ENCODE results near the gene COL1A1.

The COL1A1 gene

GRCh38 chr17:50144355-50144754 lies 57.1 kb downstream of the COL1A1 start:
- peaks cover 17% of the 10 kb centered on the region for H3K27me3 Mint-ChIP-seq (ENCODE audit: low read depth, poor library complexity)
- H3K27ac Mint-ChIP-seq = no peak overlapping the region
- TF ChIP-seq, protein P1, sequence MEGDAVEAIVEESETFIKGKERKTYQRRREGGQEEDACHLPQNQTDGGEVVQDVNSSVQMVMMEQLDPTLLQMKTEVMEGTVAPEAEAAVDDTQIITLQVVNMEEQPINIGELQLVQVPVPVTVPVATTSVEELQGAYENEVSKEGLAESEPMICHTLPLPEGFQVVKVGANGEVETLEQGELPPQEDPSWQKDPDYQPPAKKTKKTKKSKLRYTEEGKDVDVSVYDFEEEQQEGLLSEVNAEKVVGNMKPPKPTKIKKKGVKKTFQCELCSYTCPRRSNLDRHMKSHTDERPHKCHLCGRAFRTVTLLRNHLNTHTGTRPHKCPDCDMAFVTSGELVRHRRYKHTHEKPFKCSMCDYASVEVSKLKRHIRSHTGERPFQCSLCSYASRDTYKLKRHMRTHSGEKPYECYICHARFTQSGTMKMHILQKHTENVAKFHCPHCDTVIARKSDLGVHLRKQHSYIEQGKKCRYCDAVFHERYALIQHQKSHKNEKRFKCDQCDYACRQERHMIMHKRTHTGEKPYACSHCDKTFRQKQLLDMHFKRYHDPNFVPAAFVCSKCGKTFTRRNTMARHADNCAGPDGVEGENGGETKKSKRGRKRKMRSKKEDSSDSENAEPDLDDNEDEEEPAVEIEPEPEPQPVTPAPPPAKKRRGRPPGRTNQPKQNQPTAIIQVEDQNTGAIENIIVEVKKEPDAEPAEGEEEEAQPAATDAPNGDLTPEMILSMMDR (IDR thresholded peaks at IDR 0.05) = no peak
- no peak overlapping the region for H3K4me3 Mint-ChIP-seq
- no peaks in the 10 kb centered on the region for H3K9me3 Mint-ChIP-seq
- peaks cover 36% of the 10 kb centered on the region for H3K4me1 Mint-ChIP-seq
- H3K36me3 Mint-ChIP-seq (ENCODE audit: low read depth) = peaks cover 48% of the 10 kb centered on the region
- no peak for DNase-seq

DNA sequence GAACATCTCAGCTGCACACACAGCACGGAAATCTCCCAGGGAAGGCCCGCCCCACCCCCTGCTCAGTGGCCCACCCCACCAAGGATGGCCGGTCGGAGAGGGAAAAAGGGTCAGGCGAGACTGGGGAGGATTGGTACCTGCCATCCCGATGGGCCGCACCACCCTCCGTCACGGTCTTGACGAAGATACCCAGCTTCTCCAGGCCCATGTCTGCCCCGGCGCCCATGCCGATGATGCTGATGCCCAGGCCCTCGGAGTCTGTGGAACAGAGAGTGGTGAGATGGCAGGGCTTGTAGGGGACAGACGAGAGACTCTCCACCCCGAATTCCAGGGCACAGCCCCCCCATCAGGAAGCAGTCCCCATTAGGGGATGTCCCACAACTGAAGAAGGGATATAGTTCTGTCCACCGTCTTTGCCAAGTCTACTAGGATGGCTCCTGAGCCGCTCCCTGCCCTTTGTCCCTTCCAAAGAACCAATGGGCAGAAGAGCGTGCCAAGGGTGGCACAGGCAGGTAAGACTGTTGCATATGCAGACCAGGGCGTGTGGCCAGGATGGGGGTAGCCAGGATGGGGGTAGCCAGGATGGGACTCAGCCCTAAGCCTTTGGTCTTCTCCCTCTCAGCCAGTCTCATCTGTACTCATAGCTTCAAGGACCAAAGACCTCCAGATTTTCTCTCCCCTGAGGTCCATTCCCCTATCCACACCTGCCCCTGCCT lies 57.8 kb downstream of the COL1A1 start:
- Mint-ChIP-seq H3K27ac (no peak overlapping the region), H3K36me3 (ENCODE audit: low read depth) (peaks cover 55% of the 10 kb centered on the region), H3K9me3 (no peaks in the 10 kb centered on the region), H3K27me3 (ENCODE audit: low read depth, poor library complexity) (peaks cover 17% of the 10 kb centered on the region), H3K4me1 (peaks cover 34% of the 10 kb centered on the region), H3K4me3 (no peak overlapping the region)
- TF ChIP-seq, protein P1 (IDR thresholded peaks at IDR 0.05) = no peak
- DNase-seq = no peak

DNA sequence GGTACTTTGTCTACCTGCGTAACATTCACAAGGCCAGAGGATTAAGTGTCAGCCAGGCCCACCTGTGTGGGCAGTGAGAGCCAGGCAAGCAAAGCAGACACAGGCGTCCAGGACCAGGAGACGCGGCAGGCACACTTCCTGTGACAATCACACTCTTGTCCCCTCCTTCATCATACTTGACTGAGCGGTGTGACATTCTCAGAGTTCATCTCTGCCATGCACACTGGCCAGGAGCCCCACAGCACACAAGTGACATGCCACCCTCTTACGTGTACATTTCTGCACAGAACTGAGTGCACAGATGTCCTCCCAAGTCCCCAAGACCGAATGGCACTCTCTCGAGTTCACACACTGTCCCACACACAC lies 59.7 kb downstream of the COL1A1 start:
- Mint-ChIP-seq H3K4me3 (no peak overlapping the region), H3K4me1 (peaks cover 16% of the 10 kb centered on the region), H3K27me3 (ENCODE audit: low read depth, poor library complexity) (peaks cover 20% of the 10 kb centered on the region), H3K36me3 (ENCODE audit: low read depth) (peaks cover 72% of the 10 kb centered on the region), H3K9me3 (no peaks in the 10 kb centered on the region), H3K27ac (no peak overlapping the region)
- TF ChIP-seq, protein P1 (IDR thresholded peaks at IDR 0.05) = no peak
- no peak for DNase-seq

DNA sequence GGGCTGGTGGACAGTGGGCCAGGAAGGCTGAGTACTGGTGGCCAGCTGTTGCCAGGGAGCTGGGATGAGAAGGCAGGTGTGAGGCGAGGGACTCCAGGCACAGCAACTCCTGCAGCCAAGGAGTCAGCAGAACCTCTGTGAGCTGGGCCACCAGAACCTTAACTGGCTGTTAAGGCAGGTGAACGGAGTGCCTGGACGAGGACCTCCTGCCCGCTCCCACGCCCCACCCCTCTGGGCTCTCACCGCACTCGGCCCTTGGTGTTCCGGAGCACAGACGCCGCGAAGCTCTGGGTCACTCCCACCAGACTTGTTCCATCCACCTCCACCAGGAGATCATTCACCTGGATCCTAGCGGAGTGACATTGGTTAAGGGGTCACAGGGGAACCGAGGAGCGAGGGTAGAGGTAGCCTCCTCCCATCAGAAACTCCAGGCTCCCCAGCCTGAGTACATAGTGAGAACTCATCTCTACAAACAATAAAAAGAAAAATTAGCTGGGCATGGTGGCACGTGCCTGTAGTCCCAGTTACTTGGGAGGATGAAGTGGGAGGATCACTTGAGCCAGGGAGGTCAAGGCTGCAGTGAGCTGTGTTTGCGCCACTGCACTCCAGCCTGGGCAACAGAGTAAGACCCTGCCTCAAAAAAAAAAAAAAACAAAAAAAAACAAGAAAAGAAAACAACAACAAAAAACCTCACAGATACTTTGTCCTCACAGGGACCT lies 60.2 kb downstream of the COL1A1 start:
- peaks cover 20% of the 10 kb centered on the region for H3K27me3 Mint-ChIP-seq (ENCODE audit: low read depth, poor library complexity)
- TF ChIP-seq, protein P1 (IDR thresholded peaks at IDR 0.05) = no peak
- H3K36me3 Mint-ChIP-seq (ENCODE audit: low read depth) = peaks cover 77% of the 10 kb centered on the region
- no peak for DNase-seq
- no peaks in the 10 kb centered on the region for H3K9me3 Mint-ChIP-seq
- no peak overlapping the region for H3K27ac Mint-ChIP-seq
- H3K4me1 Mint-ChIP-seq = peaks cover 10% of the 10 kb centered on the region
- H3K4me3 Mint-ChIP-seq = no peak overlapping the region

GRCh38 chr17:50139950-50140885 lies 61.2 kb downstream of the COL1A1 start:
- H3K36me3 Mint-ChIP-seq (ENCODE audit: low read depth) = peaks cover 77% of the 10 kb centered on the region
- peak overlapping the region; percentile 32 for H3K27ac Mint-ChIP-seq
- TF ChIP-seq, protein P1 (IDR thresholded peaks at IDR 0.05) = peak; percentile 94
- no peaks in the 10 kb centered on the region for H3K9me3 Mint-ChIP-seq
- no peak overlapping the region for H3K4me3 Mint-ChIP-seq
- H3K27me3 Mint-ChIP-seq (ENCODE audit: low read depth, poor library complexity) = peaks cover 20% of the 10 kb centered on the region
- H3K4me1 Mint-ChIP-seq = peaks cover 5% of the 10 kb centered on the region
- peak; percentile 82 for DNase-seq
